HG03039 (cell line): Measurements from ENCODE around the gene TUFM.
"Not testable (repeated sequence)": the region's sequence is repeated elsewhere in the genome, so short reads cannot be mapped to it uniquely, and the experiment has no call there.

Experiments
- ATAC-seq: cut with Tn5 transposase; IDR thresholded peaks from one replicate; pipeline ENCODE4 v1.9.1; 2021; ENCODE audit warnings: mild to moderate bottlenecking, moderate library complexity; ENCODE audit not compliant: unreplicated experiment

The TUFM gene

GRCh38 chr16:28846080-28846932, at the start of gene TUFM:
Gene TUFM (minus strand): TSS chr16:28846348. CDS start chr16:28846269, 79 bp downstream.
- peak; percentile 84 for ATAC-seq

GRCh38 chr16:28895609-28896008, 49.5 kb upstream of the TUFM start:
- ATAC-seq: no peak

GRCh38 chr16:28893291-28893690, 47.1 kb upstream of the TUFM start:
- ATAC-seq: no peak

- no peak for ATAC-seq
Observed at GRCh38 chr16:28891964-28892890, 46.1 kb upstream of the TUFM start.

- ATAC-seq: not testable (repeated sequence)
Observed at GRCh38 chr16:28890355-28890754, 44.2 kb upstream of the TUFM start.

GRCh38 chr16:28886945-28887344, 40.8 kb upstream of the TUFM start:
- no peak for ATAC-seq

- no peak for ATAC-seq
Observed at GRCh38 chr16:28884045-28884444, 37.9 kb upstream of the TUFM start.

- ATAC-seq: no peak
Observed at GRCh38 chr16:28883221-28883996, 37.3 kb upstream of the TUFM start.

GRCh38 chr16:28882551-28883160, 36.5 kb upstream of the TUFM start:
- ATAC-seq: no peak

GRCh38 chr16:28881565-28881964, 35.4 kb upstream of the TUFM start:
- not testable (repeated sequence) for ATAC-seq

- ATAC-seq: no peak
Observed at GRCh38 chr16:28880955-28881354, 34.8 kb upstream of the TUFM start.

GRCh38 chr16:28880589-28880915, 34.4 kb upstream of the TUFM start:
- ATAC-seq: no peak

- ATAC-seq: peak; percentile 60
Observed at GRCh38 chr16:28879841-28880588, 33.9 kb upstream of the TUFM start.

- ATAC-seq: peak; percentile 19
Observed at GRCh38 chr16:28879261-28879840, 33.2 kb upstream of the TUFM start.

GRCh38 chr16:28878083-28878926, 32.2 kb upstream of the TUFM start, which contains the start of gene ATP2A1:
Gene ATP2A1 (plus strand): TSS chr16:28878488. CDS start chr16:28878672, 184 bp downstream.
- ATAC-seq: no peak

GRCh38 chr16:28877655-28878000, 31.5 kb upstream of the TUFM start:
- ATAC-seq: no peak

- no peak for ATAC-seq
Observed at GRCh38 chr16:28876973-28877654, 31.0 kb upstream of the TUFM start.

- ATAC-seq: no peak
Observed at GRCh38 chr16:28876019-28876659, 30.0 kb upstream of the TUFM start.
